Measurements from ENCODE around the gene NOD1.
"Not testable (repeated sequence)": the region's sequence is repeated elsewhere in the genome, so short reads cannot be mapped to it uniquely, and the experiment has no call there.

NOD1 gene

DNA sequence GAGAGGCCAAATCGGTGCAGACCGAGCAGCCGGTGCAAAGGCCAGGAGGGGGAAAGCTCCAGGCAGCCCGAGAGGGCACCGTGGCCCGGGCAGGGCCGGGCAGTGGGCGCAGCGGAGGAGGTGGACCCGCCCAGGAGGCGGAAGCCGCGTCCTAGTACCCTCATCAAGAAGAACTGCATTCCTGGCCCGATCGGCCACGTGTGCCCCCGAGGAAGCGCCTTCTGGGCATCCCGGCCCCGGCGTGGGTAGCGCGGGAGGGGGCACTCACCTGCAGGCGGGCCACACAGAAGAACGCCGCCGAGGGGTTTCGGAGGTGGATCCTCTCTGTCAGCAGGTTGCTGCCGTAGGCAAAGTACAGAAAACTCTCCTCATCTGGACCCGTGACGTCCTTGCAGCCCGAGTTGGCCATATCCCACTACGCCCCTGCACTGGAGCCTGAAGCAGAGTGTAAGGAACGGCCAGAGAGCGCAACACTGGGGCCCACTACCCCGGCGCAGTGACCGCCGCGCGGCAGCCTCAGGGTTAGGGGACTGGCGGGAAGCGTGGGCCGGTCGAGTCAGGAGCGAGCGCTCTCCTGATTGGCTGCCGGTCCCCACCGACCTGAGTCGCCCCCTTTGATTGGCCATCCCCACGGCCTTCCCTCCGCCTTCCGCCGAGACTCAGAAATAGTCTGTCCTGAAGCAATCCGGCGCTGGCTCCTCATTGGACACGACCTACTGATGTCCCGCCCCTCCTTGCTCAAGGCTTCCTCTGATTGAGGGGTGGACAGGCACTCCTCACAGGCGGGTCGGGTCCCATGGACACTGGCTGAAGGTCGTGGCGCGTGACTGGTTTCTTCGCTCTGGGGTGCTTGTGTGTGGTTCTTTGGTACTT is 26.0 kb upstream of the NOD1 start, which contains the start of gene GGCT:
Gene GGCT, minus strand, starts transcription at position 529 of the 873 bp plus-strand sequence. Its CDS starts 120 bp downstream, at position 409.
- peak; percentile 96 for DNase-seq

DNA sequence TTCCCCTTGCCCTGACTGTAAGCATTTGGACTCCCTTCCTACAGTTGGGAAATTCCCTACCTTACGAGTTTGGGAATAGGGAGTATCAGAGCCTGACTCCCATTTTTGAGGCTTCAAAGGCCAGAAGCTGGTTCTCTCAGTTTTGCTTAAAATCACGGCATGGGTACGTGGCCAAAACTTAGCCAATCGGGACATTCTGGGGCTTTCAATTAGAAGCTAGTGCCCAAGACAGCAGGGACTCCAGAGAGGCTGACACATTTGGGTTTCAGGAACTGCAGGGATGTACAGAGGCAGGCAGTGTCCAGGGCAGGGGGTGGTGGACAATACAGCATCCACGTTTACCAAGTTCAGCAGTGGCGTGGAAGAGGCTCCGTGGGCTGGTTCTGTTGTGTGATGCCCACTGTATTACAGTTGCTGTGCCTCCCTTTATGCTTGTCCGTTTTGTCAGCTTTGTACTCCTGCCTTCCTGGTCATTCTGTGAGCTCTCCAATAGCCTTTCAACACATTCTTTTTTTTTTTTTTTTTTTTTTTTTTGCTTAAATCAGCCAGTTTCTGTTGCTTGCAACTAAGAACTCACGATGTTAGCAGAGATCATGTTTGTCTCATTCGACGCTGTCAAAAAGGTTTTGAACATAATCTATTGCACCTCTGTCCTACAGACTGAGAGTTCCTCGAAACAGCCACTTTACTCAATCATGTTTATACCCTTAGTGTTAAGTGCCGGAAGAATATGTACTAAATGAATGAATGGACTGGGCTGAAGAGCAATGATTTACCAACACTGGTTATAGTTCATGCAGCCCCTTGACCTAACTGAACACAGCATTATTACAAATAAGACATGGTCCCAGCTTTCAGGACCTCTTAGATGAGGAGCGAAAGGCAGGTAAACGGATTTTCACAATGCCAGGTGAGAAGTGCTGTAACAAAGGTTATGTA is 25.0 kb upstream of the NOD1 start:
- no peak for DNase-seq

- DNase-seq = no peak
These were observed 24.1 kb upstream of the NOD1 start for GRCh38 chr7:30502470-30503251.

DNA sequence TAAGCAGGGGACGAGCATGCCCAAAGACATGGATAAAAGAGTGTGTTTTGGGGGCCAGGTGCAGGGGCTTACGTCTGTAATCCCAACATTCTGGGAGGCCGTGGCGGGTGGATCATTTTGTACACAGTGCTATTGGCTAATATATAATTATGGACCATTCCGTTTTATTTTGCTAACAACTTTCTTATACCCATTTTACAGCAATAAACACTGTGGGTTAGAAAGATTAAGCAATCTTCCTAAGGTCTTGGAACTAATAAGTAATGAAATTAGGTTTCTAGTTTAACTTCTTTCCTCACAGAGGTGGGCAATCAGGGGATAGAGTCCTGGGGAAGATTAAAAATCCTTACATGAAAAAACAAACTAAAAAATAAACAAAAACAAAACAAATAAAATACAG is 22.7 kb upstream of the NOD1 start:
- no peak for DNase-seq

- no peak for DNase-seq
These were observed 14.6 kb upstream of the NOD1 start for GRCh38 chr7:30493228-30493627.

DNA sequence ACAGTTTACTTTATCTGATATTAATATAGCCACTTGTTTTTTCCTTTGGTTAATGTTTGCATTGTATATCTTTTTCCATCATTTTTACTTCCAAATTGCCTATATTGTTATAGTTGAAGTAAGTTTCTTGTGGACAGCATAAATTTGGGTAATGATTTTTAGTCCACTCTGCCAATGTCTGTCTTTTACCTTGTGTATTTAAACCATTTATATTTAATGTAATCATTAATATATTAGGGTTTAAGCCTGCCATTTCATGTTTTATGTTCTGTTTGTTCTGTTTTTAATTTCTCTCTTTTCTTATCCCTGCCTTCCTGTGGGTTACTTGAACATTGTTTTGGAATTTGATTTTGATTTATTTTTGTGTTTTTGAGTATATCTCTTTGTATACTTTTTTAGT is 12.8 kb upstream of the NOD1 start:
- DNase-seq = no peak

DNA sequence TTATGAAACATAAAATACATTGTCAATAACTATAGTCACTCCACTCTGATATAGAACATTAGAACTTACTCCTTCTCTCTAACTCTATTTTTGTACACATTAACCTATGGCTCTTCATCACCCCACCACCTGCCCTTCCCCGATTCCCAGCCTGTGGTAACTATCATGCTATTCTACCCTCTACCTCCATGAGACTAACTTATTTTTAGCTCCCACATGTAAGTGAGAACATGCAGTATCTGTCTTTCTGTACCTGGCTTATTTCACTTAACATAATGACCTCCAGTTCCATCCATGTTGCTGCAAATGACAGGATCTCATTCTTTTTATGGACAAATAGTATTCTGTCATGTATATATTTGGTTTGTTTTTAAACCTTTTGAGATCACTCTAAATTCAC is 8.8 kb upstream of the NOD1 start:
- no peak for DNase-seq

- no peak for DNase-seq
These were observed 7.1 kb upstream of the NOD1 start for GRCh38 chr7:30485667-30486066.

DNA sequence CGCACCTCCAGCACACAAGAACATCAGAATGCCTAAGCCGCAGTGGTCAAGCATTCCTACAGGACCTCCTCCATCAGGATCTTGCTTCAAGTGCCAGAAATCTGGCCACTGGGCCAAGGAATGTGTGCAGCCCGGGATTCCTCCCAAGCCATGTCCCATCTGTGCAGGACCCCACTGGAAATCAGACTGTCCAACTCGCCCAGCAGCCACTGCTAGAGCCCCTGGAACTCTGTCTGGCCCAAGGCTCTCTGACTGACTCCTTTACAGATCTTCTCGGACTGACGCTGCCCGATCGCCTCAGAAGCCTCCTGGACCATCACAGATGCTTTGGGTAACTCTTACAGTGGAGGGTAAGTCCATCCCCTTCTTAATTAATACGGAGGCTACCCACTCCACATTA is 2.8 kb upstream of the NOD1 start:
- DNase-seq = not testable (repeated sequence)

- no peak for DNase-seq
These were observed 877 bp upstream of the NOD1 start for GRCh38 chr7:30479202-30480120.

- peak; percentile 58 for DNase-seq
These were observed 2.0 kb downstream of the NOD1 start for GRCh38 chr7:30476459-30477145.

GRCh38 chr7:30475580-30475979 is 3.0 kb downstream of the NOD1 start:
- no peak for DNase-seq

GRCh38 chr7:30474893-30475292 is 3.7 kb downstream of the NOD1 start:
- no peak for DNase-seq

- no peak for DNase-seq
These were observed 4.1 kb downstream of the NOD1 start for GRCh38 chr7:30474485-30474884.

DNA sequence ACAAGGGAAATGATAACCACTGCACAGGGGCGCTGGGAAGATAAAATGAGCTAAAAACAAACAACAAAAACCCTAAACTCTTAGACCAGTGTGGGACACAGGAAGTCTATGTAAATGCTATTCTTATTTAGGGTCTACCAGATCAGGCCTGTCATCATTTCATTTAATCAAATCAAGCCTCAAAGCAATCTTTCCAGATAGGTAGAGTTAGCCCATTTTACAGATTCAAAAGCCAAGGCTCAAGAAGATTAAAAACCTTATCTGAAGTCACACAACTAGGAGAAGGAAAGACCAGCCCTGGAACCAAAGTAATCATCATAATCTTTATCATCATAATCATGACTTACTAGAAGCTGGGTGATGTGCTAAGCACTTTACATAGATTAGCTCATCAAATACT is 4.7 kb downstream of the NOD1 start:
- no peak for DNase-seq

- DNase-seq = no peak
These were observed 5.5 kb downstream of the NOD1 start for GRCh38 chr7:30472784-30473775.

GRCh38 chr7:30472081-30472783 is 6.4 kb downstream of the NOD1 start:
- no peak for DNase-seq

DNA sequence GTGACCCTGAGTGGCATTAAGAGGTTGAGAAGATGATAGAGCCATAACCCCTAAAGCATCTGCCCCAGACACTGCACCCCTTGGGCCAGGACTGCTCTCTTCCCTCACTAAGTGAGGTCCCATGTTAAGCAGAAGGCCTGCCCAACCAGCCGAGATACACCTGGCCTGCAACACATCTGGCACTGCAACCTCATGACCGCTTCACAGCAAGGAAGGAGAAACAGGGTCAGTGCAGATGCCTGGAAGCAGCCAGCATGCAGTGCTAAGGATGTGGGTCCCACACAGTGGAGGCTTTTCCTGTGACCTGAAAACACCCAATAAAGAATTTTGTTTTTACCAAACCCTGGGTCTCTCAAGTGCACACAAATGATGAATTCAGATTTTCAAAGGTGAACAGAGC is 7.4 kb downstream of the NOD1 start:
- no peak for DNase-seq

- peak; percentile 27 for DNase-seq
These were observed 7.8 kb downstream of the NOD1 start for GRCh38 chr7:30470771-30471170.

All from NCI-H774 (cell line).